ENCODE measurements around the gene NUDT14. TPM values are rescaled to one million over a fixed set of nuclear protein-coding genes. Genes with fewer than 3 reads are reported as not detected.
A peak's percentile ranks its signal among the peaks of the same experiment; 100 is the strongest.

The NUDT14 gene
- total RNA-seq, 1 donor from 2014 or later = 68.4 TPM

- DNase-seq (ENCODE audit: low spot score in 2 of 2, unreplicated experiment in 2 of 2) = no peak
- H3K4me1 Mint-ChIP-seq = no peaks in the 10 kb centered on the region
- H3K4me3 Mint-ChIP-seq = peak overlapping the region; percentile 24
- no peak for TF ChIP-seq CTCF (IDR thresholded peaks at IDR 0.05; ENCODE audit: unreplicated experiment)
- no peaks in the 10 kb centered on the region for H3K27me3 Mint-ChIP-seq (ENCODE audit: low read depth)
- no peaks in the 10 kb centered on the region for H3K9me3 Mint-ChIP-seq
- no peak overlapping the region for H3K27ac Mint-ChIP-seq
- H3K36me3 Mint-ChIP-seq = no peaks in the 10 kb centered on the region
These were observed 2.8 kb downstream of the NUDT14 start for GRCh38 chr14:105178069-105178867.

GRCh38 chr14:105177082-105177481, 4.0 kb downstream of the NUDT14 start:
- Mint-ChIP-seq H3K27me3 (ENCODE audit: low read depth) (no peaks in the 10 kb centered on the region), H3K36me3 (no peaks in the 10 kb centered on the region), H3K9me3 (no peaks in the 10 kb centered on the region), H3K27ac (no peak overlapping the region), H3K4me3 (no peak overlapping the region), H3K4me1 (no peaks in the 10 kb centered on the region)
- no peak for TF ChIP-seq CTCF (IDR thresholded peaks at IDR 0.05; ENCODE audit: unreplicated experiment)
- DNase-seq (ENCODE audit: low spot score in 2 of 2, unreplicated experiment in 2 of 2) = no peak

GRCh38 chr14:105176513-105176912, 4.6 kb downstream of the NUDT14 start:
- Mint-ChIP-seq H3K4me3 (no peak overlapping the region), H3K27me3 (ENCODE audit: low read depth) (peaks cover 3% of the 10 kb centered on the region), H3K36me3 (no peaks in the 10 kb centered on the region), H3K4me1 (no peaks in the 10 kb centered on the region), H3K27ac (no peak overlapping the region), H3K9me3 (no peaks in the 10 kb centered on the region)
- TF ChIP-seq CTCF (IDR thresholded peaks at IDR 0.05; ENCODE audit: unreplicated experiment) = no peak
- DNase-seq (ENCODE audit: low spot score in 2 of 2, unreplicated experiment in 2 of 2) = no peak

- no peak for DNase-seq (ENCODE audit: low spot score in 2 of 2, unreplicated experiment in 2 of 2)
- no peaks in the 10 kb centered on the region for H3K36me3 Mint-ChIP-seq
- peaks cover 10% of the 10 kb centered on the region for H3K4me1 Mint-ChIP-seq
- H3K27me3 Mint-ChIP-seq (ENCODE audit: low read depth) = peaks cover 15% of the 10 kb centered on the region
- no peak overlapping the region for H3K27ac Mint-ChIP-seq
- no peak overlapping the region for H3K4me3 Mint-ChIP-seq
- TF ChIP-seq CTCF (IDR thresholded peaks at IDR 0.05; ENCODE audit: unreplicated experiment) = no peak
- no peaks in the 10 kb centered on the region for H3K9me3 Mint-ChIP-seq
These were observed 6.9 kb downstream of the NUDT14 start for GRCh38 chr14:105173901-105174894.

GRCh38 chr14:105173145-105173544, 8.0 kb downstream of the NUDT14 start:
- no peaks in the 10 kb centered on the region for H3K36me3 Mint-ChIP-seq
- peaks cover 11% of the 10 kb centered on the region for H3K4me1 Mint-ChIP-seq
- H3K27ac Mint-ChIP-seq = no peak overlapping the region
- no peak for TF ChIP-seq CTCF (IDR thresholded peaks at IDR 0.05; ENCODE audit: unreplicated experiment)
- H3K9me3 Mint-ChIP-seq = no peaks in the 10 kb centered on the region
- no peak overlapping the region for H3K4me3 Mint-ChIP-seq
- peaks cover 16% of the 10 kb centered on the region for H3K27me3 Mint-ChIP-seq (ENCODE audit: low read depth)
- no peak for DNase-seq (ENCODE audit: low spot score in 2 of 2, unreplicated experiment in 2 of 2)
